GM19193 (cell line): ENCODE measurements around the gene MLC1.

Experiments used
- POLR2A ChIP-seq: IDR thresholded peaks from 4 replicates; pipeline ENCODE4 v1.6.1; 2011; ENCODE audit not compliant: insufficient read depth, insufficient read length; ENCODE audit errors: extremely low read depth

MLC1 gene

GRCh38 chr22:50031189-50032091 lies 53.8 kb downstream of the MLC1 start:
- no peak for TF ChIP-seq POLR2A

GRCh38 chr22:50030297-50031188 lies 54.7 kb downstream of the MLC1 start:
- no peak for TF ChIP-seq POLR2A

DNA sequence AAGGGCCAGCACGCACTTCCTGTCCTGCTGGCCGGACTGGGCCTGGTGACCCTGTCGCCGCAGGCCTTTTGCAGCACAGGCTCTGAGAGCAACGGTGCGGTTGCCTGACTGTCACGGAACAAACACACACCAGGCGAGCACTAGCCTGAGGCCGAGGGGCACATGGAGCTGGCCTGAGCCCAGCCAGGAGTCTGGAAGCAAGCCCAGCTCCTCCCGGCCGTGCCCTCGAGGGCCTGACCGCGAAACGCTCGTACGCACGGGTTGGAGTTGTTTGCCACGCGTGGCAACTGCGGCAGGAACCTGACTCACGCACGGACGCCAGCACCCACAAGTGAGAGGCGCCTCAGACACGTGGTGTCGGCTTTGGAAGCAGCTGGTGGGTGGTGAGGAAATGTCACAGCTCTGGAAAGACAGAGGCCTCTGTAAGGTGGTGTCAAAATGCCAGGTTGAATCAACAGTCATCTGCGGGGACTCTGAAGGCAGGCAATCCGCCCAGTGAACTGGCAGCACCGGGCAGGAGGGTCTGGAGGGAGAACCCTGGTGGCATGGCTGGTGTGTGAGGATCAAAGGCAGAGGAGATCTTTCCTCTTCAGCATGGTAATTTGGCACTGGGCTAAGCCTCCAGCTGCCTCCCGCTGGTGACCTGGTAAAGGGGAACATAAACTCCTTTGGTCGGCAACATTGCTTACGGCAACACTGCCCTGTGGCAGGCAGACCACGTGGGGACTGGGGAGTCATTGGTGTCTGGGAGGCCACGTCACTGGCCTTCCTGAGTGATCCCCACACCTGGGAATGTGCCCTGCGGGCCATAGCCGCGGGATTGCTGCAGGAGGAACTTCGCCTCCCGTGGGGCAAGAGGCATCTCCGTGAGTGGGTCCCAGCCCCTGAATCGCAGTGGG lies 57.3 kb downstream of the MLC1 start:
- no peak for TF ChIP-seq POLR2A

DNA sequence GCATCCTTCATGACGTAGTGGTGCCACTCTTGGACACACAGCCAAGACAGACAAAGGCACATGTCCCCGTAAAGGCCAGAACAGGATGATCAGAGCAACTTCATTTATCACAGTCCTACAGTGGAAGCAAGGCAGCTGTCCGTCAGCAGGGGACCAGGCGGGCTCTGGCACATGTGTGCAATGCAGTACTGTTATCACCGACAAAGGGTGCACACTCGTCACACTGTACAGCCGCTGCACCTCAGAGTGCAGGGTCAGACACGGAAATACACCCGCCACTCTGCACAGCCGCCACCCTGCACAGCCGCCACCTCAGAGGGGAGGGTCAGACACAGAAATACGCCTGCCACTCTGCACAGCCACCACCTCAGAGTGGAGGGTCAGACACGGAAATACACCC lies 59.2 kb downstream of the MLC1 start:
- no peak for TF ChIP-seq POLR2A

DNA sequence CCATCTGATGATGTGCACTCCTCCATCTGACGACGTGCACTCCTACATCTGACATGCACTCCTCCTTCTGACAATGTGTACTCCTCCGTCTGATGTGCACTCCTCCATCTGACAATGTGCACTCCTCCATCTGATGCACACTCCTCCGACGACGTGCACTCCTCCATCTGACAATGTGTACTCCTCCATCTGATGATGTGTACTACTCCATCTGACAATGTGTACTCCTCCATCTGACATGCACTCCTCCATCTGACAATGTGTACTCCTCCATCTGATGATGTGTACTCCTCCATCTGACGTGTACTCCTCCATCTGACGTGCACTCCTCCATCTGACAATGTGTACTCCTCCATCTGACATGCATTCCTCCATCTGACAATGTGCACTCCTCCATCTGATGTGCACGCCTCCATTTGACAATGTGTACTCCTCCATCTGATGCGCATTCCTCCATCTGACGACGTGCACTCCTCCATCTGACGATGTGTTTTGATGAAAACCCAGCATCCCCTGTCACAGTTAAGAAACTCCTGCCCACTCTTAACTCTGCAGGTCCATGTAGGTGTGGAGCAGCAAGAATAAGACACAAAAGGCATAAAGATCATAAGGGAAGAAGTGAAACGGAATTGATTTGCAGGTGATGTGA lies 62.9 kb downstream of the MLC1 start:
- TF ChIP-seq POLR2A = no peak

GRCh38 chr22:50020606-50021005 lies 64.6 kb downstream of the MLC1 start:
- no peak for TF ChIP-seq POLR2A

DNA sequence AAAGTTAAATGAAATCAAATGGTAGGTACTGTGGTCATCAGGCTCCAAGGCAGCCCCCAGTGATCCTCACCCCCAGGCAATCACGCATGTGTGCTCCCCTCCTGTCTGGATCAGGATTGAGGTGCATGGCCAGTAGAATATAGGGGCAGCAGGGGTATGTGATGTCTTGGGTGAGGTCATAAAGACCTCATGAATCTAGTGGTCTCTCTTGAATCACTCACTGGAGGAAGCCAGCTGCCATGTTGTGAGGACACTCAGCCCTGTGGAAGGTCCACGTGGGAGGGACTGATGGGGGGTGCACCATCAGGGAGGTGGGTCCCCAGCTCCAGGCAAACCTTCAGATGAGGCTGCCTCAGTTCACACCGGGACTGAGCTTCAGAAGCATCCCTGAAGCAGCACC lies 65.9 kb downstream of the MLC1 start:
- TF ChIP-seq POLR2A = no peak

DNA sequence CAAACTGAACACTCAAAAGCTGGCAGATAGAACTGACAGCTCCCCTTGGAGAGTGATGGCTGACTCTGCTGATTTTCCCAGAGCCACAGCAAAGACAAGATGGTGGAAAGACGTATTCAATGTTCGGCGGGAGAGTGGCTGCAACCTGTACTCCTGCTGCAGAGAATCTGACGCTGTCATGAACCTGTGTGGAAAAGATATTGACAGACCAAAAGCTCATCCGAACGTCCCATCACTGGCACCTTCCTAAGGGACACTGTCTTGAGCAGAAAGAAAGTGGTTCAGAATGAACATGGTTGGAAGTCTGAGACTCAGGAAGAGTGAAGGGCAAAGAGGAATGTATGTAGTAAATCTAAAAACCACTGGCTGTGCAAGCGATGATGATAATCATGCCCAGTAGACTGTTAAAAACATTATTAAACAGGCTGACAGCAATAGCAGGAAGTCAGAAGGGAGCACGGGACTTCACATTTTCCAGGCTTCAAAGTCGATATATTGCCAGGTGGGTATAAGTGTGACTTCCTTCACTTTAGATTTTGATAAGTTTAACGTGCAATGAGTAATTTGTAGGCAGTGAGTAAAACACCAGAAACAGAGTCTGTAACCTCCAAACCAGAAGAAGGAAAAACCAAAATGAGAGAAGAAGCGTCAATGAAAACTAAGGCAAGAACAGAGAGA lies 66.5 kb downstream of the MLC1 start:
- TF ChIP-seq POLR2A = no peak

DNA sequence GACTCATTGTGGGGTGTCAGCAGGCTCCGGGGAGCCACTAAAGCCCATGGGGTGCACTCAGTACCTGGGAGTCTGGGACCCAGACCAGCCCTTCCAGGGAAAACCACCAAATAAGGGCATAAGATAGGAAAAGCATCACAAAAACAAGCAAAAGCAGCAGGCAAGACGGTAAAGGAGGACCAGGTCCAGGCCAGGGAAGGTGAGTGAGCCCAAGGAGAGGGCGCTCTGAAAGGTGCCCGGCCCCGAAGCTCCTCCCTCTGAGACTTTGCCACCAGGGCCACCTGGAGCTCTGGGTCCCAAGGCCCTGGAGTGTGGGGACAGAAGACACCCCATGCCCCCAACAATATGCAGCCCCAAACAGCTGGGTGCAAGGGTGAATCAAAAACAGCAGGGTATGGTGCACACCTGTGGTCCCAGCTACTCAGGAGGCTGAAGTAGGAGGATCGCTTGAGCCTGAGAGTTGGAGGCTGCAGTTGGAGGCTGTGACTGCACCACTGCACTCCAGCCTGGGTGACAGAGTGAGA lies 67.5 kb downstream of the MLC1 start:
- no peak for TF ChIP-seq POLR2A

DNA sequence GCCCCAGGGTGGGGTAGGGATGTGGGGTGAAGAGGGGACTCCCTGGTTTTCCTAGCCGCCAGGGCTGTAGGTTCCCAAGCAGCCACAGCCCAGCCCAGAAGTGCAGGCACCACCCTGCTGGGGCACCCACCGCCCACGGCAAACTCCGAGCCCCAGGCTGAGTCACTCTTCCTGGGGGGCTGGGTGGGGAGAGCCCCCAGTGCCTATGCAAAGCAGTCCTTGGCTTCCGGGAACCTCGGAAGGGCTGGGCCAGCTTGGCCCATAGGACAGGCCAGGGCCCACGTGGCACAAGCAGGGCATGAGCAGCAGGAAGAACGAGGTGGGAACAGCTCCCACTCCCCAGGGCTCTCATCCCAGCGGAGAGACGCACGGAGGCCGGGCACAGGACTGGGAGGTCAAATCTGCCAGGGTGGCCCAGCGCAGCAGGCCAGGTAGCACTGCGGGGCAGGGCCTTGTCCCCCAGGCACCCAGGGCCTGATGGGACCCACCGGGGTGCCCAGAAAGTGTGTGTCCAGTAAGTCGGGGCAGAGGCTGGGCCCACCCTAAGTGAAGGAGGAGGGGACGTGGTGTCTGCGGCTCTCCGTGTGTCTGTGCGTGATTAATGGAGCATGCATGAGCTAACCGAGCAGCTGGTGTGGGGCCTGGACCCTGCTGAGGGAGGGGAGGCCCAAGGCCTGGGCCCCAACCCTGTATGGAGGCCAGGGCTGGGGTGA lies 68.1 kb downstream of the MLC1 start:
- TF ChIP-seq POLR2A = peak; percentile 49

DNA sequence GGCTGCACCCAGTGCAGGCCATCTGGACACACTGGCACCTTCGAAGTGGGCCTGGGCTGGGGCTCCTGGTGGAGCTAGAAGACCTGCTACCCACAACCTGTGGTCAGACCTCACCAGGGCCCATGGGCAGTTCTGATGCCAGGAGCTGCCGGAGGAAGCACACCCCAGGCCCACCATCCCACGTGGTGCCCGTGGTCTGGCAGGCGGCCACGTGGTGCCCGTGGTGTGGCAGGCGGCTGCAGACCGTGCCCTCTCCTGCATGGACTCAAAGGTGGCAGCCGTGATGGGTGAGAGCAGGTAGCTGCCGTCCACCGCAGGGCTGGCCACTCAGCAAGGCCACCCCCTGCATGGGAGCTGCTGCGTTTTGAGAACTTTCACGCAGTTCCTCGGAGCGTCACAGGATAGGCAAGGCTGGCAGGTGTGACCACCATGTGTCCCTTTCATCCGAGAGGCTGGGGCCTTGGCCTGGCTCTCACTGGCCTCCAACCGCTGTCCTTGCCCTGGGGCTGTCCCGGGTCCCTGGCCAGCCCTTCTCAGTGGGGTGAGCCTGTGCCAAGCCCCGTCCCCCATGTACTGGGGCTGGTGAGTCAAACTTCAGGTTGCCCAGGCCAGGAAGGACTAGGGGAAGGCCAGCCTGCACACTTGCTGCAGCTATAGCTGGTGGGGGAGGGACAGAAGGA lies 68.8 kb downstream of the MLC1 start:
- TF ChIP-seq POLR2A = no peak
